LHCN-M2 (cell line): Measurements from ENCODE around the gene C6orf47. TPM values are rescaled to one million over a fixed set of nuclear protein-coding genes. Genes with fewer than 3 reads are reported as not detected.
"Not testable (repeated sequence)": the region's sequence is repeated elsewhere in the genome, so short reads cannot be mapped to it uniquely, and the experiment has no call there.

Experiments
- DNase-seq: peaks from one replicate; pipeline ENCODE4 v3.0.0-alpha.2; 2012; ENCODE audit warnings: low read depth
- polyA plus RNA-seq: library from polyadenylated mRNA; unstranded; fragments of >200 nt; gene quantifications from one replicate; pipeline ENCODE4 v1.2.1, GENCODE V29; 2012; ENCODE audit warnings: missing spikeins
- total RNA-seq: library from RNA; depleted of rRNA; stranded (reverse); fragments of >200 nt; gene quantifications from 2 replicates; pipeline ENCODE4 v1.2.3, GENCODE V29; 2014; rRNA removed

The C6orf47 gene, protein sequence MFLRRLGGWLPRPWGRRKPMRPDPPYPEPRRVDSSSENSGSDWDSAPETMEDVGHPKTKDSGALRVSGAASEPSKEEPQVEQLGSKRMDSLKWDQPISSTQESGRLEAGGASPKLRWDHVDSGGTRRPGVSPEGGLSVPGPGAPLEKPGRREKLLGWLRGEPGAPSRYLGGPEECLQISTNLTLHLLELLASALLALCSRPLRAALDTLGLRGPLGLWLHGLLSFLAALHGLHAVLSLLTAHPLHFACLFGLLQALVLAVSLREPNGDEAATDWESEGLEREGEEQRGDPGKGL
- total RNA-seq = 30.0 and 31.3 TPM in 2 replicates
- 13.4 TPM for polyA plus RNA-seq

DNA sequence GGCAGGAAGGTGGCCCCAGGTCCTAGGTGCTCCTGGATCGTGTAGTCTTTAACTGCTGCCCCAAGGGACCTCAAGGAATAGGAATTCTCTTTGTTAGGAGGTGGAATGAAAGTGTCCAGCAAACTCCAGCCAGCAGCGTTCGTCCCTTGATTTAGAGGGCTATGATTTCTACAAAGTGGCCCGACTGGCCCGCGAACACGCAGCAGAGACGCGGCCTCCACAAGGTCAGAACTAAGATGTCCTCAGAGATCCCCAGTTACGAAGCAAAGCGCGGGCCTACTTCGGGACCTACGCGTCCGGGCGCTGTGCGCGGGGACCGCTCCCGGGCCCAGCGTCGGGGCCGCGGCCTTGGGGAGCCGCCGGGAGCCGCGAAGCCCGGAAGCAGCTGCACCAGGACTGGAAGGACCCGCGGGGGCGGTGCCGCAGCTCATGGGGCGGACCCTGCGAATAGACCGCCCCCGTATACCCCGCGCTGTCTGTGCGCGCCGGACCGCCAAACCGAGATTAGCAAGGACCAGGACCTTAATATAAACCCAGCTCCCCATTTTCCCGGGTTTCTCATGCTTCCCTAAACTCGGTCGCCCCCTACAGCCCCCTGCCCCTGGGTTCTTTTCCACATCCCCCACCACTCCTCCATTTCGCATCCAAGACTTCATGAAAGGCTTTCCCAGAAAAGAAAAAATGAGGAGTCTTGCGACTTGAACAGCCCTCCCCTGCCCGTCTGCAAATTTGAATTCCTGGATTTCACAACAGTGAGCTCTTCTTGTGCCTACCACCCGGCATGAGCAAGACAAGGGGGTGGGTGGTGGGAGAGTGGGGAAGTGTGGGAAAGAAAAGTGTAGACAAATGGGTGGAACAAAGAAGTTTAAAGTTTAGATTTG, at the start of gene C6orf47:
C6orf47 (minus strand) TSS at position 398 of the 881 bp plus-strand sequence. CDS start 831 bp downstream, outside the sequence.
- DNase-seq = peak; percentile 83

DNA sequence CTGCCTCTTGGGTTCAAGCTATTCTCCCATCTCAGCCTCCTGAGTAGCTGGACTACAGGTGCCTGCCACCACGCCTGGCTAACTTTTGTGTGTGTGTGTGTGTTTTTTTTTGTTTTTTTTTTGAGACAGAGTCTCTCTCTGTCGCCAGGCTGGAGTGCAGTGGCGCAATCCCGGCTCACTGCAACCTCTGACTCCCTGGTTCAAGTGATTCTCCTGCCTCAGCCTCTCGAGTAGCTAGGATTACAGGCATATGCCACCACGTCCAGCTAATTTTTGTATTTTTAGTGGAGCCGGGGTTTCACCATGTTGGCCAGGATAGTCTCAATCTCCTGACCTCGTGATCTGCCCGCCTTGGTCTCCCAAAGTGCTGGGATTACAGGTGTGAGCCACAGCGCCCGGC, 48.6 kb upstream of the C6orf47 start:
- not testable (repeated sequence) for DNase-seq

DNA sequence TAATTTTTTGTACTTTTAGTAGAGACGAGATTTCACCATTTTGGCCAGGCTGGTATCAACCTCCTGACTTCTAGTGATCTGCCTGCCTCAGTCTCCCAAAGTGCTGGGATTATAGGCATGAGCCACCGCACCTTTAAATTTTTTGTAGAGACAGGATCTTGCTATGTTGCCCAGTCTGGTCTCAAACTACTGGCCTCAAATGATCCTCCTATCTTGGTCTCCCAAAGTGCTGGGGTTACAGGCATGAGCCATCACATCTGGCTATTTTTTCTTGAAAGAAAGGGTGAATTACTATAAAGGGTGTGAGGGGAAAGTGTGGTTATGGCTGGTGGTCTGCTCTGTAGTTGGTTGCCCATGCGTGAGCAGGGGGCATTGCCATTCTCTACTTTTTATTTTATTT, 47.6 kb upstream of the C6orf47 start:
- no peak for DNase-seq

DNA sequence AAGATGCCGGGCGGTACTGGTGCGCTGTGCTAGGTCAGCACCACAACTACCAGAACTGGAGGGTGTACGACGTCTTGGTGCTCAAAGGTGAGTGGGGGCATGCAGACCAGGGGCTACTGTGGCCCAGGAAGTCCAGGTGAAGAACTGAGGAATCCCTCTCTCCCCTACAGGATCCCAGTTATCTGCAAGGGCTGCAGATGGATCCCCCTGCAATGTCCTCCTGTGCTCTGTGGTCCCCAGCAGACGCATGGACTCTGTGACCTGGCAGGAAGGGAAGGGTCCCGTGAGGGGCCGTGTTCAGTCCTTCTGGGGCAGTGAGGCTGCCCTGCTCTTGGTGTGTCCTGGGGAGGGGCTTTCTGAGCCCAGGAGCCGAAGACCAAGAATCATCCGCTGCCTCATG, 47.1 kb upstream of the C6orf47 start:
- no peak for DNase-seq

DNA sequence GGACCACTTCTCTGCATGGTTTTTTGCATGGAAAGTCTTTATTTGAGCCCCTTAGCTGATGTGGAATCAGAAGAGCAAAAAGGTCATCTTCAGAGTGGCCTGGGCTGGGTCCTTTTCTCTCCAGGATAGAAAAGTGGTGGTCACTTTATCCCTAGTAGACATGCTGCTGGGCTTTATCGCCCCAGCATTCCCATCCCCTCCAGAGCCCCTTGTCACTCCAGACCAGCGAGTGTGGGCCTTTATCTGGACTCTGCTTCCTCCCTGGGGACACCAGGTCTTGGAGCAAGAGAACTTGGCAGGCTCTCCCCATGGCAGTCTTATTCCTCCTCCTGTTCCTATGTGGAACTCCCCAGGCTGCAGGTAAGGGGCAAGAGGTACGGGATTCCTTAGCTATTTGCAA, 46.0 kb upstream of the C6orf47 start, which contains the start of gene LY6G6F:
LY6G6F (plus strand) TSS at position 268 of the 400 bp plus-strand sequence; CDS start at position 309, 41 bp downstream.
- DNase-seq = no peak

DNA sequence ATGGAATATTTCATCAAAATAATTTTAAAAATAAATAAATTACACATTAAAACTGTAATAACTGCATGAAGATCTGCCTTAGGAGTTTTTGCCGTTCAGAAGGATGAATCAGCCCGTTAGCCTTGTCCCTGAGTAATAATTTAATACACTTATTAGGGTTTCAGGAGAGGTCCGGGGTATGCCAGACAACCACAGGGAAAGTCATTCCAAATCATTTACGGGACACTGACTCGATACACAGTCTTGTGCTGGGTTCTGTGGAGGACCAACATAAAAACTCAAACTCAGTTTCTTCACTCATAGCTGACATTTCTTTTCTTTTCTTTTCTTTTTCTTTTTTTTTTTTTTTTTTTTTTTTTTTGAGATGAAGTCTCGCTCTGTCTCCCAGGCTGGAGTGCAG, 45.4 kb upstream of the C6orf47 start:
- no peak for DNase-seq

DNA sequence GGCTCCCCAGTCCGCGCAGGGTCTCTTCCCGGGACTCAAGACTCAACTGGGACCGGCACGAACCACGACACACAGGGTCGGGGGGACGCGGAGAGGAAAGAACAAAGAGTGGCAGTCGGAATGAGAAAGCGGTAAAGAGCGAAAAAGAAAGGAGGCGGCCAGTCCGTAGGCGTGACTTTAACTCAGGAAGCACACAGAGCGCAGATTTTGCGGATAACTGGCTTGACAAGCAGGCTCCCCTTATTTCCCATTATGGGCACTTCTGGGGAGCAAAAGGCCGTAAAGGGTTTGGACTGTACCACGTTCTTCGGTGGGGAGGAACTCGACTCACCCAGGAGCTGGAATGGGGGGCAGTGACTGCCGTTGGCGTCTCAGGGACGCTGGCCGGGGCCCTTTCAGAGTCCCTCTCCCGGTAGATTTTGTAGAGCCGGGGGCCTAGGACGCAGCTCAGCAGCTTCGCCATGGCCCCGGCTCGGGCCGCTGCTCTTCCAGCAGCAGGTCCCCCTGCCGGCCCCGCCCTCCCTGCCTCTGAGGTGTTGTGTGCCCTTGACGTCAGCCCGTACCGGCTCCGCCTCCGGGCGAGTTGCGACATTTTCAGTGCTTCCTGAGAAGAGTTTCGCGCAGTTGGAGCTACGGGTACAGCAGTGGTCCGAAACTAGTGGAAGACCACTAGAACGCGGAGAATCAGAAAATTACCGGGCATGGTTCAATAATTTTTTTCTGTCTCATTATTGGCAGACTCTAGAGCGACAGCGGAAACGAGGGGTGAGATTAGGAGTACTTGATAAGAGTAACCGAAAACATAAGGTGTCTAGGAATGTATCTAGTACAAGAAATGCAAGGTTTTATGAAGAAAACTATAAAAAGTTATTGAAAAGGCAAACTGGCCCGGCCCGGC, 42.5 kb upstream of the C6orf47 start, which contains the start of gene ABHD16A:
ABHD16A (minus strand) TSS at position 506 of the 898 bp plus-strand sequence; CDS start at position 463, 43 bp downstream.
- peak; percentile 98 for DNase-seq

DNA sequence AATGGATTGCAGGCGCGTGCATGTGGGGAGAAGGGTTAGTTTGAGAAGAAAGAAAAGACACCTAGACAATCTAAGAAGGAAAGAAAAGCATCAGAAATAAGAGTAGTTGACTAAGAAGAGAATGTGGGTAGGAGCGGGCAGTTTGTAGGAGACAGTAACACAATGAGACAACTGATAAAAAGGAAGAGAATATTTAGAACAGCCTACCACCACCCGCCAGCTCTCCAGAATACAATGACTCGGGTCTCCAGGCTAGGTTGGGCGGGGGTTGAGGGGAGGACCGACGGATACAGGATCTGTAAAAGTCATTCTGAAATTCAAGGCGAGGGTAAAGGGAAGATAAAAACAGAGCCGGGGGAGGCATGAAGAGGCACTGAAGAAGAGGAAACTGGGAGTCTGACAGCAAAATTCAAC, 41.8 kb upstream of the C6orf47 start:
- no peak for DNase-seq

DNA sequence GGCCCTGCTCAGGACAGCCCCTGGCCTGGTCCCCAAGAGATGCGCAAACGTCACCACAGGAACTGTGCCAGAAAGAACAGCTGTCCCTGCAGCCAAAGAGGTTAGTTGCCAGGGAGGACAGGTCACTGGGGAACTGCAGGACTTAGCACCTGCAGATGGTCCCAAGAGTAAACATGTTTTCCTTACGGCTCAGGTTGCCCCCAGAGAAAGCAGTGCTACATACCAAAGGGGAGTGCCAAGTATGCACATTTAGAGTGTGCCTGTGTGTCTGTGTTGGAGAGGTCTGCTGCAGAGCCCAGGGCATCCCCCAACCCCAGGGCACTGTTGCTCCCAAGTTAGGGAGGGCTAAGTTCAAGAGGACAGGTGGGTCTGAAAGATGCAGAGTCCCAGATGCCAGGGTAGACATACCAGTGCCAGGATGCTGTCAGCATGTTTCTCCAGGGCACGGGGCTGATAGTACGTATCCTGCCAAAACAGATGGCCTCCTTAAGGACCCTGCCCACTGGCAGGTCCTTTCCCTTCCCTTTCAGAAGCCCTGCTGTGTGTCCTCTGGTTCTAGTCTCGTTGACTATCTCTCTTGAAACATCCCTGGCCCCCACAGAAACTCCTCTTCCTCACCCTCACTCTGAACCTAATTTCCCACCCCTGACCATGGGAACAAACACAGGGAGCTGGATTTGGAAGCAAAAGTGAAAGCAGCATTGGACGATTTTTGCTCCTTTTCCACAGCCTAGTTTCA, 41.3 kb upstream of the C6orf47 start:
- peak; percentile 63 for DNase-seq

DNA sequence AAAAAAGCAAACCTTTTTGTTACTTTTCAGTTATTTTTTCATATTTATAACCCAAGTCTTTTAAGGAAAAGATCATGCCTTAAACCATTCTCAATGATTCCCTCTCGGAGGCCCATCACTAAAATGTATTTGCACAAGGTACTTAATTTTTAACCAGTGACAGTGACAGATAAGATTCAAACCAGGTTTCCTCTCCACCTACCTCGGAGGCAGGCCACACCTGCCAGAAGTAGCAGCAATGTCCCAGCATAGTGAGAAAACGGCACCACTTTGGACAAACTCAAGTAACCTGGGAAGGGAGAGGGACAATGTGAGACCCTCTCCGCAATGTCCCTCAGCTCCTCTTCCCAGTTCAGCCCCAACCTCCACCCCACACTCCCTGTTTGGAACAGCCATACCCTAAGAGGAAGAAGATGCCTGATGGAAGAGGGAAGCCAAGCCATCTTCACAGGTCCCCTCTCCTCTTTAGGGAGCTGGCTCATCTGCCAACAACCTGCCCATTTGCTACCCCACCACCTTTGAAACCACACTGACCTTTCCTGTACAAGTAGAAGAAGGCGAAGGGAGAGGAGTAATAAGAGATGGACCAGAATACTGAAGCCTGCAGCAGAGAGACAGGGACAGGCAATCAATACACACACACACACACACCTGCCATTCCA, 40.3 kb upstream of the C6orf47 start:
- no peak for DNase-seq

DNA sequence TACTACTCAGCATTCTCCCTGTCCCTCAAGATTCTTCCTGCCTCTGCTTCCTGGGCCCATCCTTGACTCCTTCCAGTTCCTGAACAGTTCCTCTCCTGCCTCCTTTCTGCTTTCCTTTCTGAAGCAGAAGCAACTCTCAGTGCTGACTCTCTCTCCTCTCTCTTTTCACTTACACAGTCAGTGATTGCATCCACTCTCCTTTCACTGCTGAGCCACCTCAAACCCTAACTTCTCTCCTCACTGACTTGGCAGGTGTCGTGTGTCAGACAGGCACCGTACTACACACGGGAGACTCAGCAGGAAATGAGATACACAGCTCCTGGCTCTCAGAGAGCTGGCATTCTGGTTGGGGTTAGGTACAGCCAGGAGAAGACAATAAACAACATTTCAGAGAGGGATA, 37.0 kb upstream of the C6orf47 start:
- DNase-seq = no peak

DNA sequence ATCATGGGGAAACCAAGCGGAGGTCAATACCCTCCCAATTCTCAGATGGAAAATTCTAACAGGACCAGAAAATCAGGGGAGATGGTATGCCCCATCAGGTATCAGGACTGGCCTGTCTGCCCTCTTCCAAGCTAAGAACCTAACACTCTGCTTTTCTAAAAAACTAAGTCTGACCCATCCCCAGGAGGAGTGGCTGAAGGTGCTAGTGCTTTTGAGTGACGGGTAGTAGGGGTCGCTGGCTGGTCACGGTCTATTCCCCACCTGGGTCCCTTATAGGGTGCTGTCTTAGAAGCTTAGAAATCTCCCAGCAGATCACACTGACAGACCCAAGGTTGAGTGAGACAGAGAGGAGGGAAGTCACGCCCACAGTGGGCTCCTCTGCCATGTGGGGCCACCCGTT, 33.0 kb upstream of the C6orf47 start:
- no peak for DNase-seq

DNA sequence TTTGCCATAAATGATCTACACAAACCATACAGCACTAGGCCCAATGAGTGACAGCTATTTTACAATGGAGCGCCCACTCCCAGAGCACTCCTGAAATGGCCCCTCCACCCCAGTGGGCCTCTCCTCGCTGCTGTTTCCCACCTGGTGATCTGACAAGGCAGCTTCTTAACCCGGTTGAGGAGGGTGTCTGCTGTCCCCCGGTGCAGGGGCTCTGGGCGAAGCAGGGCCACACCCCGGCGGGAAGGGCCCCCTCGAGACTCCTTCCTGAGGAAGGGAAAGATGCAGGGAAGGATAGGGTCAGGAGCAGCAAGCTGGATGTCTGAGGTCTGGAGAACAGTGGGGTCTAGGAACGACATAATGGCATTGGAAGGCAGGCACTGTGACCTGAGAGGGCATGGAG, 32.3 kb upstream of the C6orf47 start:
- no peak for DNase-seq

DNA sequence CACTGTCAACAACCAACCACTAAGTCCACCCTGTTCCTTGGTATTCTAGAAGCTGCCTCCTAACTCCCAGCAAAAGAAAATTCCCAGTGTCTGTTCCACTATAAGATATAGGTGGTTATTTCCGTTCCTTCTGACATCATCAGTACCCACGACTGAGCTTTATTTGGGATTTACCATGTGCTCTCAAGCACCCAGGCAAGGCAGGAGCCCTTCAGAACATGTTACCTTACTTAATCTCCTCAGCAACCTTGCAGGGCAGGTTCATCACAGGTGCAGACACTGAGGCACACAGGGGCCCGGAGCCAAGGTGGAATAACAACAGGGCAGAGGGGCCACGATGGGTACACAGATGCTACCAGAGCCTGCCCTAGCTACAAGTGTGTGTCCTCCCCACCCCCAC, 31.8 kb upstream of the C6orf47 start:
- DNase-seq = no peak

DNA sequence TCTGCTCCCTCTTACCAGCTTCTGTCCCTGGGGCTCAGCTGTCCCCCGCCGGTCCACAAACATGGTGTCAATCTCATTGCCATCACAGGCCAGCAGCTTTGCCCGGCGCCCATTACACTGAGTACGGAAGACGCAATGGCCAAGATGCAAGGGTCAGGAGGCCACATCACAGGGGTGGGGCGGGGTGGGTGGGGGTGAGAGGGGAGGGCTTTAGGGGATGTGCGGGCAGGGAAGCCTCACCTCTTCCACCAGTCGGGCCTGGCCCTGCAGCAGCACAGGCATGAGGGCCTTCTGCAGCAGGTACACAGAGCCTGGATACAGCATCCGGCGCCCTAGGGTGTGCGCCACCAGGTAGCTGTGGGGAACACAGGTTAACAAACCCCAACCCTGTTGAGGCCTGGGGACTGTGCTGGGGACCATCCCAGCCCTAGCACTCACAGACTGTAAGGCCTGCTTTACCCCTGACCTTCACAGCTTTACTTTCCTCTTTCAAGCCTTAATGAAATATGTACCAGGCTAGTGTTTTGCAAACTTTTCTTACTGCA, 31.1 kb upstream of the C6orf47 start:
- no peak for DNase-seq

DNA sequence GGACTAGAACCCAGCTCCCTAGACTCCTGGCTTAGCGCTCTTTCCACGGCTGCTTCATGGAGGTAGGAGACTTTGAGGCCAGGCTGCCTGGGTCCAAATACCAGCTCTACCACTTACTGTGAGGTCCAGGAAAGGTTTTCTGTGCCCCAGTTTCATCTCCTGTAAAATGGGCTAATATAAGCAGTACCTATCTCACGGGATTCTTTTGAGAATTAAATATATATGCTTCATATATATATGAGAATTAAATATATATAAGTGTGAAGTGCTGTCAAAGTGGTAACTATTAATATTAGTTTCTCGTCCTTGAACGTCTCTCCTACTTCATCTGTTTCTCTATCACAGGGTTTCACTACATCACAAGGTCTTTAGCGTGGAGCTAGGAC, 30.5 kb upstream of the C6orf47 start:
- no peak for DNase-seq

DNA sequence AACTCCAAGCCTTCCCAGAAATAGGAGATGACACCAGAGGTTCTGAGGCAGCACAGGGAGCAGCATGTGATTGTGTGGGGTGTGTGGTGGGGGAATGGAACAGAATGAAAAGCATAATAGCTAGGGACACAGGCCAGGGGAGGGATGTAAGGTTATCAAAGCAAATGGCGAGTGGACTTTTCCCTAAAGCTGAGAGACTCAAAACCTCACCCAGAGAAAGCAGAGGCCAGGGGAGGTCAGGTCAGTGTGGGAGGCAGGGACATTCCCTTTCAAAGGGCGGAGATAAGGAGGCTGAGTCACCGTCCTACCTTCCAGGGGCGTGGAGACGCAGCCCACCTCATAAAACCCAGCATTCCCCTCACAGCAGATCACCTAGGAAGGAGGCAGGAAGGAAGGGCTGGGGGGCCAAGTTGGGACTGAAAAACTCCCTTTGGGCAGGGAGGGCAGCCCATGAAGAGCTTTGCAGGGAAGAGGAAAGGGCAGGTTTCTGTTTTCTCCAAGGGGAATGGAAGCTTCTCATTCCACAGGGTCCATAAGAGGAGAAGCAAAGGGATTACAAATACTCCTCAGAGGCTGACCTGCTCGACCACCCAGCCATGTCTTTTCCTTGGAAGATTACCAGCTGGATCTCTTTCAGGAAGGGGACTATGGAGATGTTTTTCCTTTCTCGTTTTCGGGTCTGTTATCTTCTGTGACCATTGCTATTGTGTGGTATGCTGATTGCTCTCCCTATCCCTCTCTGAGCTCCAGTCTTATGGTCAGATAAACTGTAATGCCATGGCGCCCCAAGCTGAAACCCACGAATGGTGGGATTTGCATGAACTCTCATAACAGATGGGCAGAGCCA, 29.9 kb upstream of the C6orf47 start:
- DNase-seq = no peak

DNA sequence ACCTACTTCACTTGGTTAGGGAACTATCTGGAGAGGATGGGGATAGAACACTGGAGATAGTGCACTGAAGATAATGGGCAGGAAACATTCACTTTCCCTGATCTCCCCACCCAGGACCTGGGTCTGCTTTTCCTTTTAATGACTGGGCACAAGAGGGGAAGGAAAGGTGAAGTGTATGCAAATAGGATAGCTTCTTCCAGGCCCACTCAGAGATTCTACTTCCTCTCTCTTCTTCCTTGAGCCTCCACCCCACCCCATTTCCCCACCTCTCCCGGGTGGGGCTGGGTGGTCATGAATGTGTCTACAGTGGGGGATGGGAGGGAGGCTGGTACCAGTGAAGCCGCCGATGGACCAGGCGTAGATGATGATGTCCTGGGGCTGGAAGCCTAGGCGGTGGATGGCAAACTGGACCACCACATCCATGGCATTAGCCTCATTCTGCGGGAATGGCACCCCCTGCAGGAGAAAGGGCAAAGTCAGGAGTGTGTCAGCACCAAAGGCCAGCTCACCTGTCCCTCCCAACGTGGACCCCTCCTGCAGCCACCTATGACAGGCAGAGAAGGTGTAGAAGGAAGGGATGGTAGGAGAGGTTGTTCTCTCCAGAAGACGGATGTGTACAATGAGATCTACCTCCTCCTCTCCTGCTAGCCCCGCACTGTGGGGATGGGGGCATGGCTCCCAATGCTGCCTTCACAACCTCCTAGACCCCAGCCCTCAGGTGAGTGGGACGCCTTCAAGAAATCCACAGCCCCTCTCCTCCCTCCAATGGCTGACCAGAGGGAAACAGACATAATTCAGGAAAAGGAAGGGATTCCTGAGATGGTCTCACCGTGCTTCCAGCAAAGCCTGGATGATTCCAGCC, 28.9 kb upstream of the C6orf47 start:
- no peak for DNase-seq
